Brain microvascular endothelial cell (primary cell): ENCODE data around the gene SNIP1.
A peak's percentile ranks its signal among the peaks of the same experiment; 100 is the strongest.
"Not testable (repeated sequence)": the region's sequence is repeated elsewhere in the genome, so short reads cannot be mapped to it uniquely, and the experiment has no call there.

ENCODE experiments used
- DNase-seq: peaks from one replicate; pipeline ENCODE4 v3.0.0-alpha.2; 2020
- H3K27ac ChIP-seq: fragments of 250-450 bp; sonication (Bioruptor Pico); 2 replicates; pipeline ENCODE4 v1.5.1; 2020; ENCODE audit warnings: mild to moderate bottlenecking, moderate library complexity
- H3K27me3 ChIP-seq: fragments of 250-450 bp; sonication (Bioruptor Pico); replicated peaks from 2 replicates; pipeline ENCODE4 v1.5.1; 2020; ENCODE audit warnings: mild to moderate bottlenecking
- H3K36me3 ChIP-seq: fragments of 250-450 bp; sonication (Bioruptor Pico); replicated peaks from 2 replicates; pipeline ENCODE4 v1.5.1; 2020; ENCODE audit warnings: mild to moderate bottlenecking
- H3K4me3 ChIP-seq: 2 replicates; pipeline ENCODE4 v1.5.1; 2011; ENCODE audit warnings: low read depth, mild to moderate bottlenecking, control low read depth, low read length, moderate library complexity
- CTCF ChIP-seq: IDR thresholded peaks from 2 replicates; pipeline ENCODE4 v1.5.1; 2011; ENCODE audit warnings: low read depth, mild to moderate bottlenecking, moderate library complexity, low read length, control low read depth, inconsistent platforms; ENCODE audit errors: missing control alignments
- in situ Hi-C: cut with HindIII; loops from 2 replicates; pipeline ENCODE4 v1.10.0; 2017; ENCODE audit warnings: low sequenced_read_pairs, low pct_ligation_motif_present

Gene SNIP1

GRCh38 chr1:37553598-37553926 is 531 bp downstream of the SNIP1 start:
- Histone ChIP-seq H3K27ac (peak overlapping the region; percentile 79), H3K36me3 (peaks cover 2% of the 10 kb centered on the region), H3K4me3 (peak overlapping the region; percentile 97), H3K27me3 (no peaks in the 10 kb centered on the region)
- no peak for TF ChIP-seq CTCF
- DNase-seq = no peak
- in situ Hi-C loops = no loop called here

GRCh38 chr1:37549341-37549740 is 4.8 kb downstream of the SNIP1 start:
- Histone ChIP-seq H3K27me3 (no peaks in the 10 kb centered on the region), H3K4me3 (no peak overlapping the region), H3K36me3 (peaks cover 18% of the 10 kb centered on the region), H3K27ac (no peak overlapping the region)
- TF ChIP-seq CTCF = no peak
- DNase-seq = no peak
- in situ Hi-C loops = no loop called here

GRCh38 chr1:37545019-37545418 is 9.1 kb downstream of the SNIP1 start:
- peaks cover 24% of the 10 kb centered on the region for H3K36me3 ChIP-seq
- no peak overlapping the region for H3K27ac ChIP-seq
- H3K4me3 ChIP-seq = no peak overlapping the region
- no peaks in the 10 kb centered on the region for H3K27me3 ChIP-seq
- in situ Hi-C loops = no loop called here
- TF ChIP-seq CTCF = no peak
- DNase-seq = no peak

- Histone ChIP-seq H3K4me3 (no peak overlapping the region), H3K36me3 (peaks cover 26% of the 10 kb centered on the region), H3K27ac (no peak overlapping the region), H3K27me3 (no peaks in the 10 kb centered on the region)
- TF ChIP-seq CTCF = no peak
- no peak for DNase-seq
- in situ Hi-C loops = no loop called here
Observed at GRCh38 chr1:37544530-37544929, 9.6 kb downstream of the SNIP1 start.

- Histone ChIP-seq H3K36me3 (peaks cover 31% of the 10 kb centered on the region), H3K27me3 (no peaks in the 10 kb centered on the region), H3K27ac (no peak overlapping the region), H3K4me3 (no peak overlapping the region)
- in situ Hi-C loops = no loop called here
- TF ChIP-seq CTCF = no peak
- no peak for DNase-seq
Observed at GRCh38 chr1:37540036-37540785, 13.9 kb downstream of the SNIP1 start.

- H3K4me3 ChIP-seq, H3K27me3 ChIP-seq, in situ Hi-C loops, DNase-seq, H3K27ac ChIP-seq: not testable (repeated sequence)
- H3K36me3 ChIP-seq = peaks cover 31% of the 10 kb centered on the region
Observed at GRCh38 chr1:37539154-37539553, 14.9 kb downstream of the SNIP1 start.
